Activated B cell treated with CpG ODN at 0.5 μM for 24 hours (primary cell): ENCODE data around the gene FRRS1. TPM values are rescaled to one million over a fixed set of nuclear protein-coding genes. Genes with fewer than 3 reads are reported as not detected.

Experiments
- ATAC-seq: fragments of 200-7000 bp; cut with Tn5 transposase; one replicate; pipeline ENCODE4 v1.10.0; 2021; ENCODE audit warnings: low read depth, mild to moderate bottlenecking, moderate library complexity
- CTCF ChIA-PET: fragments of 350-600 bp; sonication (Branson Sonifier 250); formaldehyde crosslinking; loops from one replicate; lab custom pipeline; 2021; ENCODE audit warnings: antibody characterized with exemption; lab: Charles Lee
- POLR2A ChIA-PET: fragments of 350-600 bp; sonication (Branson Sonifier 250); formaldehyde crosslinking; loops from one replicate; lab custom pipeline; 2021; ENCODE audit warnings: antibody characterized with exemption; lab: Charles Lee
- DNase-seq: peaks from one replicate; pipeline ENCODE4 v3.0.0; 2022
- H3K27ac Mint-ChIP-seq: one replicate; pipeline ENCODE4 v1.8.0; 2020; ENCODE audit warnings: mixed read lengths
- H3K27me3 Mint-ChIP-seq: one replicate; pipeline ENCODE4 v1.8.0; 2021; ENCODE audit warnings: mixed read lengths
- H3K36me3 Mint-ChIP-seq: one replicate; pipeline ENCODE4 v1.8.0; 2021; ENCODE audit warnings: low read depth, mixed read lengths
- H3K4me1 Mint-ChIP-seq: one replicate; pipeline ENCODE4 v1.8.0; 2021; ENCODE audit warnings: mixed read lengths
- H3K4me3 Mint-ChIP-seq: one replicate; pipeline ENCODE4 v1.8.0; 2020; ENCODE audit warnings: mild to moderate bottlenecking, mixed read lengths
- H3K9me3 Mint-ChIP-seq: one replicate; pipeline ENCODE4 v1.8.0; 2020; ENCODE audit warnings: mixed read lengths
- intact Hi-C: fragments of 100-400 bp; cut with micrococcal nuclease; formaldehyde crosslinking; loops from one replicate; pipeline ENCODE4 v1.15.1; 2024
- total RNA-seq: library from RNA; stranded (reverse); gene quantifications from 2 replicates; pipeline ENCODE4 v1.2.3, GENCODE V29; 2022
- TF ChIP-seq, protein P1 (sequence below): fragments of 200-600 bp; IDR thresholded peaks from one replicate; pipeline ENCODE4 v1.8.0; 2022; ENCODE audit warnings: antibody characterized with exemption, mild to moderate bottlenecking

The FRRS1 gene
- total RNA-seq, 1 donor from 2014 or later = 1.1 TPM

GRCh38 chr1:99728494-99729235 is 37.8 kb downstream of the FRRS1 start:
- no peak for DNase-seq
- Mint-ChIP-seq H3K27ac (no peak overlapping the region), H3K4me3 (no peak overlapping the region), H3K36me3 (no peaks in the 10 kb centered on the region), H3K4me1 (no peaks in the 10 kb centered on the region), H3K9me3 (no peaks in the 10 kb centered on the region), H3K27me3 (no peaks in the 10 kb centered on the region)
- ChIA-PET POLR2A (no interaction called here), CTCF (interaction anchor here (0.9 kb wide), 1 partner anchor 728 kb away, joined by 3 read pairs; no protein-coding TSS in a partner anchor)
- intact Hi-C loops = no loop called here
- TF ChIP-seq, protein P1, sequence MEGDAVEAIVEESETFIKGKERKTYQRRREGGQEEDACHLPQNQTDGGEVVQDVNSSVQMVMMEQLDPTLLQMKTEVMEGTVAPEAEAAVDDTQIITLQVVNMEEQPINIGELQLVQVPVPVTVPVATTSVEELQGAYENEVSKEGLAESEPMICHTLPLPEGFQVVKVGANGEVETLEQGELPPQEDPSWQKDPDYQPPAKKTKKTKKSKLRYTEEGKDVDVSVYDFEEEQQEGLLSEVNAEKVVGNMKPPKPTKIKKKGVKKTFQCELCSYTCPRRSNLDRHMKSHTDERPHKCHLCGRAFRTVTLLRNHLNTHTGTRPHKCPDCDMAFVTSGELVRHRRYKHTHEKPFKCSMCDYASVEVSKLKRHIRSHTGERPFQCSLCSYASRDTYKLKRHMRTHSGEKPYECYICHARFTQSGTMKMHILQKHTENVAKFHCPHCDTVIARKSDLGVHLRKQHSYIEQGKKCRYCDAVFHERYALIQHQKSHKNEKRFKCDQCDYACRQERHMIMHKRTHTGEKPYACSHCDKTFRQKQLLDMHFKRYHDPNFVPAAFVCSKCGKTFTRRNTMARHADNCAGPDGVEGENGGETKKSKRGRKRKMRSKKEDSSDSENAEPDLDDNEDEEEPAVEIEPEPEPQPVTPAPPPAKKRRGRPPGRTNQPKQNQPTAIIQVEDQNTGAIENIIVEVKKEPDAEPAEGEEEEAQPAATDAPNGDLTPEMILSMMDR = no peak
- no peak for ATAC-seq

DNA sequence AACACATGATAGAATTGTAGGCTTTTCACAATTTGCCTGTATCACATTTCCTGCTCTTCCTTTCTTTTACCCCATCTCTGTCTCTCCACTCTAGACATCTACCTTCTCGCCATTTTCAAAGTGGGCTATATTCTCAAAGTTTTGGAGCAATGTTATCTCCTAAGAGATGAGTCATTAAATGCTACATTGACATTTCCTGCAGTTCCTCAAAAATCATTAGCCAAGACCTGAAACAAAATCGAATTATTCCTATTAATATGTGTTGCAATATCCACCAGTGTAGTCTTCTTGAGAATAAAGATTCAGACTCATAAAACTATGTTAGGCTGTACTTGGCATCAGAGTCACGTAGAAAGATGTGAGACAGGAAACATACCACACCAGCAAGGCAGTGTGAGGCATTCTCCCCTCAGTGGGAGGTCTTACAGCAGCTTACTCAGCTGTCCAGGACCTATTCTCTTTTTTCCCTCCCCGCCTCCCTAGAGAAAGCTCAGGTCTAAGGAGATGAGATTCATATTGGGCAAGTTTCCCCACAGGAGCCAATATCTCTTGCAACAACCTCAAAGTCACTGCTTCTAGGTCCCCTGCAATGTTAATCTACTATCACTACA is 38.8 kb downstream of the FRRS1 start:
- intact Hi-C loops = no loop called here
- POLR2A ChIA-PET = no interaction called here
- TF ChIP-seq, protein P1 = no peak
- H3K4me3 Mint-ChIP-seq = no peak overlapping the region
- DNase-seq (no peak), ATAC-seq (no peak)
- H3K9me3 Mint-ChIP-seq = no peaks in the 10 kb centered on the region
- no peaks in the 10 kb centered on the region for H3K4me1 Mint-ChIP-seq
- no peaks in the 10 kb centered on the region for H3K27me3 Mint-ChIP-seq
- H3K36me3 Mint-ChIP-seq = no peaks in the 10 kb centered on the region
- CTCF ChIA-PET = no interaction called here
- H3K27ac Mint-ChIP-seq = no peak overlapping the region

DNA sequence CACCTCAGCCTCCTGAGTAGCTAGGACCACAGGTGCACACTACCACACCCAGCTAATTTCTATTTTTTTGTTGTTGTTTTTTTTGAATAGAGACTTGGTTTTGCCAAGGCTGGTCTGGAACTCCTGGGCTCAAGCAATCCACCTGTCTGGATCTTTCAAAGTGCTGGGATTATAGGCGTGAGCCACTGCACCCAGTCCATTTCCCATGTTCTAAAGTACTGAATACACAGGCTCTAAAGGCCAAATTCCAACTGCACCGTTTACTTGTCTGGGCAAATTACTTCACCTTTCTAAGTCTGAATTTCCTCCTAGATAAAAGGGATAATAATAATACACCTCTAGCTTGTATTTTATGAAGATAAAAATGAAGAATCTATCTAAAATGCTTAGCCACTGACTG is 39.6 kb downstream of the FRRS1 start:
- H3K27me3 Mint-ChIP-seq = no peaks in the 10 kb centered on the region

GRCh38 chr1:99726407-99726806 is 40.0 kb downstream of the FRRS1 start:
- H3K9me3 Mint-ChIP-seq = no peaks in the 10 kb centered on the region
- H3K27me3 Mint-ChIP-seq = no peaks in the 10 kb centered on the region
- no peak overlapping the region for H3K4me3 Mint-ChIP-seq
- no peaks in the 10 kb centered on the region for H3K36me3 Mint-ChIP-seq
- ChIA-PET POLR2A (no interaction called here), CTCF (no interaction called here)
- intact Hi-C loops = no loop called here
- no peak for DNase-seq
- no peaks in the 10 kb centered on the region for H3K4me1 Mint-ChIP-seq
- H3K27ac Mint-ChIP-seq = no peak overlapping the region
- no peak for ATAC-seq
- TF ChIP-seq, protein P1 = no peak

More for the DNA sequence above, 39.6 kb downstream of the FRRS1 start:
- Mint-ChIP-seq H3K27ac (no peak overlapping the region), H3K4me1 (no peaks in the 10 kb centered on the region), H3K9me3 (no peaks in the 10 kb centered on the region), H3K36me3 (no peaks in the 10 kb centered on the region), H3K4me3 (no peak overlapping the region)
- intact Hi-C loops = no loop called here
- ChIA-PET CTCF (no interaction called here), POLR2A (no interaction called here)
- TF ChIP-seq, protein P1 = no peak
- DNase-seq (no peak), ATAC-seq (no peak)

GRCh38 chr1:99725996-99726395 is 40.4 kb downstream of the FRRS1 start:
- no peaks in the 10 kb centered on the region for H3K4me1 Mint-ChIP-seq
- TF ChIP-seq, protein P1 = no peak
- H3K27ac Mint-ChIP-seq = no peak overlapping the region
- no peaks in the 10 kb centered on the region for H3K27me3 Mint-ChIP-seq
- intact Hi-C loops = no loop called here
- no peaks in the 10 kb centered on the region for H3K36me3 Mint-ChIP-seq
- no peak for ATAC-seq
- CTCF ChIA-PET = no interaction called here
- no peak for DNase-seq
- no peak overlapping the region for H3K4me3 Mint-ChIP-seq
- no peaks in the 10 kb centered on the region for H3K9me3 Mint-ChIP-seq
- POLR2A ChIA-PET = no interaction called here
